Superior temporal gyrus (tissue), 1 donor: ENCODE measurements around the gene MINDY4.

Experiments
- DNase-seq: peaks from one replicate; pipeline ENCODE4 v3.0.0-alpha.2; 2016; ENCODE audit errors: extremely low spot score

Gene MINDY4

GRCh38 chr7:30915005-30915601, 143.9 kb downstream of the MINDY4 start:
- no peak for DNase-seq

GRCh38 chr7:30915751-30916150, 144.5 kb downstream of the MINDY4 start:
- no peak for DNase-seq

GRCh38 chr7:30916255-30916654, 145.0 kb downstream of the MINDY4 start:
- DNase-seq: no peak

GRCh38 chr7:30916767-30917166, 145.6 kb downstream of the MINDY4 start:
- DNase-seq: no peak

GRCh38 chr7:30917216-30917893, 146.1 kb downstream of the MINDY4 start:
- DNase-seq: no peak

- DNase-seq: no peak
These were observed 147.5 kb downstream of the MINDY4 start for GRCh38 chr7:30918676-30919075.

GRCh38 chr7:30920021-30920583, 148.9 kb downstream of the MINDY4 start:
- DNase-seq: no peak

- no peak for DNase-seq
These were observed 149.6 kb downstream of the MINDY4 start for GRCh38 chr7:30920584-30921539.

- no peak for DNase-seq
These were observed 150.6 kb downstream of the MINDY4 start for GRCh38 chr7:30921540-30922401.

GRCh38 chr7:30922596-30922995, 151.4 kb downstream of the MINDY4 start:
- no peak for DNase-seq

- no peak for DNase-seq
These were observed 152.0 kb downstream of the MINDY4 start for GRCh38 chr7:30923009-30923773.

GRCh38 chr7:30923774-30924413, 152.7 kb downstream of the MINDY4 start:
- DNase-seq: no peak

- no peak for DNase-seq
These were observed 153.4 kb downstream of the MINDY4 start for GRCh38 chr7:30924624-30925023.

GRCh38 chr7:30925117-30925516, 153.9 kb downstream of the MINDY4 start:
- no peak for DNase-seq

GRCh38 chr7:30925913-30926312, 154.7 kb downstream of the MINDY4 start:
- DNase-seq: no peak

GRCh38 chr7:30926313-30926712, 155.1 kb downstream of the MINDY4 start:
- no peak for DNase-seq

- DNase-seq: no peak
These were observed 155.8 kb downstream of the MINDY4 start for GRCh38 chr7:30927040-30927439.

- DNase-seq: no peak
These were observed 156.3 kb downstream of the MINDY4 start for GRCh38 chr7:30927559-30927958.

- no peak for DNase-seq
These were observed 157.1 kb downstream of the MINDY4 start for GRCh38 chr7:30928254-30928872.

GRCh38 chr7:30929686-30930085, 158.5 kb downstream of the MINDY4 start:
- DNase-seq: no peak
